Fibroblast of skin of scalp (primary cell): ENCODE measurements around the gene MAML3.
A peak's percentile ranks its signal among the peaks of the same experiment; 100 is the strongest.

Experiments
- DNase-seq: peaks from one replicate; pipeline ENCODE4 v3.0.0-alpha.2; 2013

MAML3 gene

DNA sequence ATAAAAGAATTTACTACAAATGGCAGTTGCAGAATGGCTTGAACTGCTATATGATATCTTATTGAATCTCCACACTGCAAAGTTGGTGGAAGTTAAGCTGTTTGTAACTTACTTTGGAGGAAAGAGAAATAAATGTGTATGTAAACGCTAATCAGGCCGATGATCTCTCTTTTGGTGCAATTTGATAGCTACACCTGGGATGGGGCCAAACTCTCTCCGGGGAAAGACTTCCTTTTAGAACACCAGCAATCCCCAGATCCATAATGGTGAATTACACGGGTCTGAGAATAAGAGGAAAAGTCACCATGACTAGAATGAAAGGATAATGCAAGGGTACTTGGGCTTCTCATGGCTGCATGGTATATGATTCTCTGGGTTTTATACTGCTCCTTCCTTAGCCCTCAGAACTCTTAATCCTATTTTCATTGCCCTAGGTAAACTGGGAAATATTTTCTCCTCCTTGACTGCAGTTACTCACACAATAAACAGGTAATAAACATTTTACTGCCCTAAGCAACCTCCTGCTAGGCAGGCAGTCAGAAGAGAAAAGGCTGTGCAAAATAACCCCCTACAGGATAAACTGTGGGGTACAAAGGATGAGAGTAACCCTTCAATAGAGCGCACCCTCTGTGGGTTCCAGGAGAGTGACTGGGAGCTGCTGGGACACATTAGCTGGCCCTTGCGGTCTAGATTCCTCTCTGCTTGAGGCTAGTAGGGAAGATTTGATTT lies 379.1 kb downstream of the MAML3 start:
- no peak for DNase-seq

GRCh38 chr4:139773560-139774318 lies 380.2 kb downstream of the MAML3 start:
- DNase-seq, result no peak

GRCh38 chr4:139770361-139770760 lies 383.6 kb downstream of the MAML3 start:
- peak; percentile 16 for DNase-seq

GRCh38 chr4:139769364-139769763 lies 384.6 kb downstream of the MAML3 start:
- no peak for DNase-seq

GRCh38 chr4:139768896-139769295 lies 385.1 kb downstream of the MAML3 start:
- no peak for DNase-seq

DNA sequence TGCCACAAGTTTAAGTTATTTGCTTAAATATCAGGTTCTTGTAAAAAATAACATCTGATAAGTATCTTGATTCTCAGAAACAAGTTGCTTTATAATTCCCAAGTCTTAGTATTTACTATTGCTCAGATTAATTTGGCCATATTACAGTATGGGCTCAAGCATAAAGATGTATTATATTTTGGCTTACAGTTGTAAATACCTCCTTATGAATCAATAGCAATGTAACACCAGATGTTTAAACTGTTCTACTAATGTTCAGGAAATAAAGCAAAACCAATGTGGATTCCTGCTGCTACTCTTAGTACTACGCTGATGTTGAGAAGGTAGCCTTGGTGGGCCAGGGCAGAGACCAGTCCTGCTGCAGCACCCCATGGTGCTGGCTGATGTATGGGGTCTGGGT lies 385.6 kb downstream of the MAML3 start:
- no peak for DNase-seq

DNA sequence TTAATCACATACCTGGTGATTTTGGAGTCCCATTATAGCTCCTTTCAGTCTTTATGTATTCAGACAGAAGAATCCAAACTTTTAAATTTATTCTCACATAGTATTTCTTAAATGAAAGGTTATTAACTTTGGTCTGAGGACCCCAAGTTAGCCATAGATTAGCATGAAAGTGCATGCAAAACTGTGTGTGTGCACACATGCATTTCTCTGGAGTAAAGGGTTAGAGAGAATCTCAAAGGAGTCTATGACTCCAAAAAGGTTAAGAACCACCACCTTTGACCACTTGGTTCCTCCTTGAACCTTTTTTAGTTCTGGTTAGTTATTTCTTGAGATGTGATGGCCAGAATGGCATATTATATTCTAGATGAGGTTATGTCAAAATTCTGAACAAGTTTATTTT lies 386.4 kb downstream of the MAML3 start:
- DNase-seq, result no peak

DNA sequence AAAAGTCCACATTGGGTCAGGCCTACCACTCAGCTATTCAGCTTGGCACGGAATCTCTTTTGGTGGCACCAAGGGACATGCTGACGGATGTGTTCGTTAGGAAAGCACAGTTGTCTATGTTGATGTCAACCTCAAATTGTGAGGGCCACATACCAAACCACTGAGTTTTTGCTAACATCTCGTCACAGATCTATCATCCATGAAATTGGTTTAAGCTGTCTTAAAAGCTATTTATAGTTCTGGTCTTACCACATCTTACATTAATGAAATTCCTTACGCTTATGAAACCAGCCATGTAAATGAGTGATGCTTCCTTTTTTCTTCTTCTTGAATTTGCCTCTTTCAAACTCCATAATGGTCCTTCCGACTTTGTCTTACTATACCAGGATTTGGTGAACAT lies 386.8 kb downstream of the MAML3 start:
- DNase-seq, result peak; percentile 90

GRCh38 chr4:139764686-139765310 lies 389.2 kb downstream of the MAML3 start:
- no peak for DNase-seq

DNA sequence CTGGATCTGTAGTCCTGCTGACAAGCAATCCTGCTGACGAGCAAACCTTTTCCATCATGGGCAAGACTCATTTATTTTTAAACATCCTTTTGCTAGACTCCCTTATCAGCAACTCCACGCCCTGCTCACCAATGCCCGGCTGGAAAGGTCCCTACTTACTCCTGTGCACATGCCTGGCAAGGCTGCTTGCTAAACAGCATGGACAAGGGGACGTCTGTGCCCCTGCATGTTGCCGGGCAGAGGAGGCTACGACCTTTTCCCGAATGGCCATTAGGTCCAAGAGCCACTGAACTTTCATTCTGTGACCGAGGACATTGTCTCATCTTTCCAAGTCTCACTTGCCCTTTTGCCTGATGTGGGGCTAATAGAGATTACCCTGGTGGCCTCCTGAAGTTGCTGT lies 389.8 kb downstream of the MAML3 start:
- DNase-seq, result no peak

DNA sequence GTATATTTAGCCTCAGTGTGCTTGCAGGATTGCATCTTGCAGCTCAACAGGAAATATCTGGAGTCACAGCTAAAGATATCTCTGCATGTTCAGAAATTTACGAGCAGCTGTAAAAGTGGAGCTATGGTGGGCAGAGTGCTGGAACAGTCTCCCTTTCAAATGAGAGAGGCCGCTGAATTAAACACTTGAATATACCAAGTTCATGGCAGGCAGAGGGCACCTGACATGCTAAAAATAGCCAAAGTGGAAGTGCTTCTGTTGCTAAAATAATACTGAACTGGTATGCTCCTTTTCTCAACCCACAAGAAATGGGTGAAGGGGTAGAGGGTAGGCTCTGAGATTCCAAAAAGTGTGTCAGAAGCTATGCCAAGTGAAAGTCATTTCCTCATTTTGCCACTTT lies 390.3 kb downstream of the MAML3 start:
- no peak for DNase-seq

- no peak for DNase-seq
Measured at GRCh38 chr4:139763205-139763604, 390.8 kb downstream of the MAML3 start.

DNA sequence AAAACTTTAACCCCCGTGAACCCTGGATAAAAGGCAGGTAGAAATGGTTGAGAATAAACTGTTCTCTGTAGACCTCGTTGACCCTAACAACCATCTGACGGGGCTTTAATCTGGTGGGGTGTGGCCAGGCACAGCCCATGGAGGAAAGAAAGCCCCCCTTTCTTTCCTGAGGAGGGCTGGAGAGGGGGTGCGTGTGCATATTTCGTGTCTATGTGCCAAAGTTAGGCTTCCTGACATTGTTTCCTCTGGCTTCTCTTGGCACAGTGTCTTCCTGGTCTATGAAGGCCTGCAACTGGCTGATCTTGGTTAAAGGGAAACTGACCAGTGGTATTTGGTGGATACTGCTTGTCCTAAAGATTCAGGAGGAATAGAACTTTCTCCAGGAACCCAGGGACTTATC lies 391.3 kb downstream of the MAML3 start:
- no peak for DNase-seq

DNA sequence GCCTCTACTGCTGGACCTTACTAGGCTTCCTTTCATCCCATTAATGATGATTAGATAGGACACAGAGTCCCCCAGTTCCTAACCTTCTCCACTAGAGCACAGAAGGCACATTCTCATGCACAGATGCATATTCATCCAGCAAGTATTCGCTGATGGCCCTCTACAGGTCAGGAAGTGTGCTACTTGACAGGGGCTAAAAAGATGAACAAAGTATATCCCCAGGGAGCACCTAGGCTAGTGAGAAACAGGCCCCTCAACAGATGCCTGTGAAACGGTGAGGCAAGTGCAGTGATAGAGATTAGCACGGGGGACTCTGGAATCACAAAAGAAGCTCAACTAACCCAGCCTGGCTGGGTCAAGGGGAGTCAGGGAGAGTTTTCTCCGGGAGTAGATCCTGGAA lies 392.5 kb downstream of the MAML3 start:
- DNase-seq, result peak; percentile 33

- no peak for DNase-seq
Measured at GRCh38 chr4:139760567-139760966, 393.4 kb downstream of the MAML3 start.

DNA sequence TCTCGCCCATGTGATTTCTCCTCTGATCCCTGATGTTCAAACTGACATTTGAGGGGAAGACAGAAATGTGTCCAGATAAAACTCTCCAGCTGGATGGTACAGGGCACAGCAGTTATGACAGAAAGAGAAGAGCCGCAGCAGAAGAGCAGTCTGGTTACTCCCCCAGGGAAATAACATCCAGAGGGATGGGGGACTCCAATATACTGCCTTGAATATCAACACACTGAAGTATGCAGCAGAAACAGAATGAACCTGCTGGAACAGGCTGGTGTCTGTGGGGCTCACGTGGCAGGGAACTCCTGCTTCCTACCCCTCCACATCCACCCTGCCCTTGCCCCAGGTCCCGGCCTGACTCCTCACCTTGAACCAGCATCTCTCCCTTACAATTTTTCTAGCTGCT lies 394.9 kb downstream of the MAML3 start:
- no peak for DNase-seq

DNA sequence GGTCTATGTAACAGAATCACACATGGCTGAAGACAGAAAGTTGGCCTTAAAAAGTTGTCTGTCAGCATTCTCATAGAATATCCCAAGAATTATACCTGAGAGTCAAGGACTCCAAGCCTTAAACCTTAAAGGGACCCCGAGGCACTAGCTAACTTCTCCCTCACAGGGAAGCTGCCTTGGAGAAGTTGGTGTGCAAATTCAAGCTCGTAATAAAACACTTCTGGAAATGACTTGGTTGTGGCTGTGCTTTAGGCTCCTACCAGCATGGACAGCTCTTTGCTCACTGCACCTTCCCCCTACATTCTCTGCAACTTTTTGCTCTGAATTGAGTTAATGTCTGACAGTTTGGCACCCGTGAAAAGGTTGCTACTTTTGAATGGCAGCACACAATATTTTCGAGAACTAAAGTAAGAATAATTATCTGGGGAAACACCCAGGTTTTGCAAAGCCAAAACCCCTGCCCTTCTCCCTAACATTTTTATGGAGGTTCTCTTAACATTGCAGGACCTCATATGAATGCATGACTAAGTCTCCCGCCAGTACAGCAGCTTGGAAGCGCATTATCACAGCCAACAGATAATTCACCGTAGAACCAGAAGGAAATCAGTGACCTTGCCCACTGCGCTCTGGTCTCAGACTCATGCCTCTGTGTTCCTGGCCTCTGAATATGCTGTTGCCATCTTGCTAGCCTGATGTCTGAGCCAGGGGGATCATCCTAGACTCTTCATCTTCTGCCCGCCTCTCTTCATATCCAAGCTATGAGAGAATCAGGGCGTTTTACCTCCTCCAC lies 397.4 kb downstream of the MAML3 start:
- DNase-seq, result no peak

DNA sequence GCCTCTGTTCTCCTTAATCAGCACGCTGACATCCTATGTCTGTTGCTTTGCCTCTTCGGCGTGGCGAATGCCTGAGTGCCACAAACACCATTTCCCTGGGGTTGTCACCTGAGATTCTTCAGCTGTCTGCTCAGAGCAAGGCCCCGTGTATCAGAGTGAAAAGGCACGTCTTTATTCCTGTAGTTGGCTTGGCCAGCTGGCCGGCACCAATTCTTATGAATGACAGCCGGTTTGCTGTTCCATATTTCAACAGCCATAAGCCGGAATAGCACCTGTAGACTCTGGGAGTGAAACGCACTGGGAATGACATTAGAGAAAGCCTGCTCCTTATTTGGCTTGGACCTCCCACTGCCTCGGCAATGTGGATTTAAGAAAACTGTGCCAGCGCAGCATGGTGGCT lies 399.0 kb downstream of the MAML3 start:
- no peak for DNase-seq

GRCh38 chr4:139753686-139754085 lies 400.3 kb downstream of the MAML3 start:
- DNase-seq, result no peak

GRCh38 chr4:139749835-139750498 lies 404.0 kb downstream of the MAML3 start:
- no peak for DNase-seq

- DNase-seq, result no peak
Measured at GRCh38 chr4:139749338-139749737, 404.6 kb downstream of the MAML3 start.

DNA sequence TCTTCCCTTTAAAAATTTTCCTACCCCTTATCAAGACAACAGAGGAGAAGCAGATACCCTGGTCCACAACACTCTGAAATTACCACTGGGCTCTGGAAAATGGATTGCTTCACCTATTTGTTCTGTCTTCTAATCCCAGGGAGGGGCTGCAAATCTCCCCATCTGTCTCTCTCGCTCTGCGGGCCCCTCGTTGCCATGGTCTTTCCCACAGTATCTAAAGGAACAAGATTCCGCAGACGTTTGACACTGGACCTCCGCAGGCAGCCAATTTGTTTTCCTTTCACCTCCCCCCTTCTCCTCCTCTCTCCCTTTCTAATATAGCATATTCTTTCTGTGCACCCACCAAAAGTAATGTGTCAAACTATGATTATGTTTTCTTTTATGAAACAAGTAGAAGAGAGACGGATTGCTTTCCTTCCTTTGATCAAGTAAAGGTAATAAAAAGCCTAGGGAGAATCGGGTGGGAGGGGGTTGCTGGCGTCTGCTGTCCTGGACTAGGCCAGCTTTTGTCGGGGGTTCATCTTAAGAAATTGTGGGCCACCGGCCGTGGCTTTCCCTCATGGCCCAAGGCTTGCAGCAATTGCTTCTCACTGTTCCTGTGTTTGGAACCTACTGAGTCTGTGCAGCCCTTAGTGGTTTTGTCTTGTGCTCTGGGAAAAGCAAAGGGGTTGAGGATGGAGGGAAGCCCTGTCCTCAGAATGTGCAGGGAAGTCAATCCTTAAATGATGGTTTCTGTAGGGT lies 407.4 kb downstream of the MAML3 start:
- DNase-seq, result no peak
